Activated naive CD4-positive, alpha-beta T cell treated with anti-CD3 and anti-CD28 coated beads, Interleukin-2, amount 50 U/mL, for 72 hours (primary cell): ENCODE measurements around the gene CXXC5. TPM values are rescaled to one million over a fixed set of nuclear protein-coding genes. Genes with fewer than 3 reads are reported as not detected.

Experiments used
- ATAC-seq, 2 donors: fragments of 150-1000 bp; cut with Tn5 transposase; 2 replicates each; pipeline ENCODE4 v1.10.0; 2021; ENCODE audit warnings: mild to moderate bottlenecking in 2 of 2, moderate library complexity in 2 of 2
- DNase-seq, 2 donors: peaks; one replicate each; pipeline ENCODE4 v3.0.0; 2021 to 2022; ENCODE audit warnings: low spot score in 2 of 2
- H3K27ac Mint-ChIP-seq, 2 donors: one replicate each; pipeline ENCODE4 v1.8.0; 2022; ENCODE audit warnings: mild to moderate bottlenecking in 2 of 2, mixed read lengths in 2 of 2
- H3K36me3 Mint-ChIP-seq, 2 donors: one replicate each; pipeline ENCODE4 v1.8.0; 2022; ENCODE audit warnings: mixed read lengths in 2 of 2
- H3K9me3 Mint-ChIP-seq, 2 donors: one replicate each; pipeline ENCODE4 v1.8.0; 2022; ENCODE audit warnings: mixed read lengths in 2 of 2
- total RNA-seq, 2 donors: library from RNA; stranded (reverse); gene quantifications; one replicate each; pipeline ENCODE4 v1.2.3, GENCODE V29; 2022

CXXC5 gene
- total RNA-seq, 2 donors from 2014 or later, result 1.8 to 3.5 TPM

DNA sequence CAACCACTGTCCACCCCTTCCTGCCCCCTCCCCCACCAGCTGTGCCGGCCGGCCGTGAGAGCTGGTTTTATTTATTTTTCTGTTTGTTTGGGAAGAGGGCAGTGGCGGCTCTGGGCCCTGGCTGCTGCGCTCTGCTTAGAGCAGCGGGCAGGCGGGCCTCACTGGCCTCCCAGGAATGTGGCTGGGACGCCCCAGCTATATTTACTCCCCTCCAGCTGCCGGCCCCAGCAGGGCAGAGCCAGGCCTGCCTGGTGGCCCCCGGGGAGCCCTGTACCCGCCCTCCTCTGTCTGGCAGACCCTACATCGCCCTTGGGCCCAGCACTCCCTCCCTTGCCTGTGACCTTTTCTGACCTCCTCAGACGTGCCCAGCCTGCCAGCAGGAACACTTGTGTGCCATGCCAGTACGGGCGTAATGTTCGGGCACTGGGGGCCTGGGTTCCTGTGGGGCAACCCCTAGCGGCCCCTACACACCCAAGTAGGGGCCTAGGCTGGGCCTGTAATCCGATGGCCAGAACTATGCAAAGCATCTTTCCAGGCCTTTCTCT, 7.7 kb downstream of the CXXC5 start:
- no peak overlapping the region for H3K27ac Mint-ChIP-seq
- no peaks in the 10 kb centered on the region for H3K36me3 Mint-ChIP-seq
- no peaks in the 10 kb centered on the region for H3K9me3 Mint-ChIP-seq

DNA sequence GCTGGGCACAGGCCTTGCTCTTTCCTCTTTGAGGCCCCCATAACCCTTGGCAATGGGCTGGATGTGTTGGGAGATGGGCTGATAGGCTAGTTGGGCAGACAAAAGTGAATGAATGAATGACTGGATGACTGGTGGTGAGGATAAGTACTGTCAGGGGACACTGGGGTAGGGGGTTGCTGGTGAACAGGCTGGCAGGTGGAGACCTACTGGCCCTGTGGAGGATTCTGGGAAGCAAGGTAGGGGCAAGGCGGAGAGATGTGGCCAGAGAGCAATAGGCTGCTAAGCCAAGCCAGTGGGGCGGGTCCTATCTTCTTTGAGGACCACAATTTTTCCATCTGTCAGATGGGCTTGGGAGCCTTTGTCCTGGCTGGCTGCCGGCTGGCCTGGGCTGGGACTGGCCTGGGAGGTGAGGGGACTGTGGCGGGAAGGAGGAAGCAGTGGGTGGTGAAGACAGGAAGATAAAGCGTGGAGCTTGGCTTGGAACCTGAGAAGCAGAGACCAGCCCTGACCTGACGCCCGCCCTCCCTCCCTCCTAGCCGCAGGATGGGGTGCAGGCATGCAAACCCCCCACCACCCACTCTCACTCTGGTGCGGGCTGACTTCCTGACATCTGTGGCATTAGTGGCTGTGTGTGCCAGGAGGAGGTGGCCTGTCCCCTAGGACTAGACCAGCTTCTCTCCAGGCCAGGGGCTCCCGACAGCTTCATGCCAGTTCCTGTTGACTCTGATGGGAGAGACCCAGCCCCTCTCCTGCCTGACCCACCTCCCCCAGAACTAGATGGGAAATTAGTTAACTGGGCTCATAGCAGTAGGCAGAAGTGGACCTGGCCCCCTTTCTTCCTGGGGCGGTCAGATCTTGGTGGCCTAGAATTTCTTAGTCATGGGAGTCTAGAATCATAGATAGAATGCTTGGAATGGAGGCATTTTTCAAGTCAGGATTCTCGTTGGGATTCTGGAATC, 9.5 kb downstream of the CXXC5 start:
- no peaks in the 10 kb centered on the region for H3K9me3 Mint-ChIP-seq
- DNase-seq, result no peak
- no peak overlapping the region for H3K27ac Mint-ChIP-seq
- H3K36me3 Mint-ChIP-seq, result no peaks in the 10 kb centered on the region
- no peak for ATAC-seq

More for the DNA sequence above, 7.7 kb downstream of the CXXC5 start:
- no peak for ATAC-seq
- no peak for DNase-seq

DNA sequence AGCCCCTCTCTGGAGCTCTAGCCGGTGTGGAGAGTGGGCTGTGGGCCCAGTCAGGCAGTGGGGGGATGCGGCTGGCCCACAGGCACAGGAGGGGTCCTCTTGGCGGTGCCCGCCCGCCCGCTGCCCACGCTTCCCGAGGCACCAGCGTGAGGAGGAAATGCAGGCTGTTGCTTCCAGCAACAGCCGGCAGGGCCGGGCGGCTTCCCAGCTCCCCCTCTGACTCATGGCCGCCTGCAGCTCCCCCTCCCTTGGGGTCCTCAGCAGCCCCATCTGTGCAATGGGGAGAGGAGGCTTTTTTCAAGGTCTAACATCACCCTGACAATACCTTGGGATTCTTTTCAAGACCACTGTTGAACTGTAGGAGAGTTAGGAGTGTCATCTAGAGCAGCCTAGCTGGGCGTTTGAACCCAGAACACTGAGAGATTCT, 10.4 kb downstream of the CXXC5 start:
- ATAC-seq, result no peak
- H3K36me3 Mint-ChIP-seq, result no peaks in the 10 kb centered on the region

DNA sequence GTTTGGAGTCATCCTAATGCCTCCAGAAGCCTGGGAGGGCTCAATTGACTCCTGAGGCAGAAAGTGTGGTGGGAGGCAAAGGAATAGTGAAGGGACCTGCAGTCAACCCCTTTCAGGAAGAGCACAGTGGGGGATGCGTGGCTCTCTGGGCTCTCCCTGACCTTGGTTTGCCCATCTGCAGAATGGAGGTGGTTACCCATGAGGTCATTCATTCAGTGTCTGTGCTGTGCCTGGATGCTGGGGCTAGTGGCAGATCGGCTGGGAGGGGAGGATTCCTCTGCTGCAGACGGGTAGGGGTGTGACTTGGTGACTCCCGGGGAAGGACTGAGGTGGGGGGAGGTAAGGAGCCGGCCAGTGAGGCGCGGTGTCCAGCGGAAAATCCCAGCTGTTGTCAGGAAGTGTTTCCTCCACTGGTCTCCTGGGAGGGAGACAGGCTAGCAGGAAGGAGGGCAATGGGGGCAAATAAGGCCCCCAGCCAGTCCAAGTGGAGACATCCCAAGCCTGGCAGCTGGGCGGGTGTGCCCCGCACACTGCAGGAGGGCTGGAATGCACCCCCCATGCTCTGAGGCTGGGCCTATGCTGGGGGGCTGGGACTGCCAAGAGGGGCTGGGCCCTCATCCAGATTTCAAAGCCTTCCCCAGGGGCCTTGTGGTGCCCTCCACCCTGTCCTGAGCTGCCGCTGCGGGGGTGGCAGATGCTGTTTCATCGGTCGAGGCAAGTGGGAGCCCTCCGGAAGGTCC, 10.9 kb downstream of the CXXC5 start:
- H3K36me3 Mint-ChIP-seq, result no peaks in the 10 kb centered on the region
- H3K27ac Mint-ChIP-seq, result no peak overlapping the region
- ATAC-seq (no peak), DNase-seq (no peak)
- no peaks in the 10 kb centered on the region for H3K9me3 Mint-ChIP-seq

More for the DNA sequence above, 10.4 kb downstream of the CXXC5 start:
- no peak for DNase-seq
- Mint-ChIP-seq H3K27ac (no peak overlapping the region), H3K9me3 (no peaks in the 10 kb centered on the region)

DNA sequence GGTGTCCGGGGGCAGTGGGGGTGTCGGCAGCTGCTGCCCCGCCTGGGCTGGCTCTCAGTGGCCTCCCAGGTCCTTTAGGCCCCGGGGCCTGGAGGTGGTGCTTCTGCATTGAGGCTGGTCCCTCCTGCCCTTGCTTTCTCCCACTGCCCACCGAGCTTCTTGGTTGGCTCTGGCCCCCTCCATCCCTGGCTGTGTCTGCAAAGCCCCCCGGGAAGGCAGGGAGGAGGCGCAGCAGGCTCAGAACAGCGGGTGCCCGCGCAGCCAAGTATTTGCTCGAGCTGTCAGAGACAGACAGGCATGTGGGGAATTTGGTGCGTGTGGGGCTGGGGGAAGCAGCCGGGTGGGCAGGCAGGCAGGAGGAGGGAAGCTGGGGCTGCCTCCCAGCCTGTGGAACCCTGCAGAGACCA, 11.5 kb downstream of the CXXC5 start:
- Mint-ChIP-seq H3K27ac (no peak overlapping the region), H3K36me3 (no peaks in the 10 kb centered on the region), H3K9me3 (no peaks in the 10 kb centered on the region)
- DNase-seq, result no peak
- no peak for ATAC-seq

DNA sequence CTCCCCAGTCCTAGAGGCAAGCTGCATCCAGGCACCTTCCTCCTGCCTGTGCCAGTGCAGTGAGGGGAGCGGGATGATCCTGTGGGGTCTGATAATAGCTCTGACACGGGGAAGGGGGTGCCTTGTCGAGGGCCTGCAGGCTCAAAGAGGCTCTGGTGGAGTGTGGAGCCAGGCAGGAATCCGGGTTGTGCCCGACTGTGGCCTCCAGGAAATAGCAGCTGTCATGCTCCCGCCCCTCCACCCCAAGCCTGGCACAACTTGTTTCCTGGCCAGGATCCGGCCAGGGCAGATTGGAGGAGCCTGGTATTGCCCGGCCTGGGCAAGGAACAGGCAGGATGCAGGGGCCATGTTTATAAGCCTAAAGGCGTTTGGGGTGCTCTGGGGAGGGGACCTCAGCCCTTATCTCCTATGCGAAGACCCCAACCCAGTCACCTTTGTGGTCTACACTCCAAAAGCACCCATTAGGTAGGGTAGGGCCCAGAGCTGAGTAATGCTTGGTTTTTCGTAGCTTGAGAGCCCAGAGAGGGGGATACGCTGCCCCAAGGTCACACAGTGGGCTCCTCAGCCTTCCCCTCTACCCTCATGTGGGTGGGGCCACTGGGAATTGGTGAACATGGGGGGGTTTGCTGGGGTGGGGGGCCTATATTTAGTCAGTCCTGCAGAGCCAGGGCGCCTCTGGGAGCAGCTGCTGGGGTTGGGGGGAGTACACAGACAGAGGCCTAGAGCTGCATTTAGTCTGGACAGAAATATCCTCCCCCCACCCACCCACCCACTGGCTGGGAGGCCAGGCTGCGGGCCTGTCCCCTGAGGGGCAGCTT, 12.2 kb downstream of the CXXC5 start:
- DNase-seq, result no peak
- no peak overlapping the region for H3K27ac Mint-ChIP-seq
- H3K36me3 Mint-ChIP-seq, result no peaks in the 10 kb centered on the region
- no peaks in the 10 kb centered on the region for H3K9me3 Mint-ChIP-seq
- ATAC-seq, result no peak

DNA sequence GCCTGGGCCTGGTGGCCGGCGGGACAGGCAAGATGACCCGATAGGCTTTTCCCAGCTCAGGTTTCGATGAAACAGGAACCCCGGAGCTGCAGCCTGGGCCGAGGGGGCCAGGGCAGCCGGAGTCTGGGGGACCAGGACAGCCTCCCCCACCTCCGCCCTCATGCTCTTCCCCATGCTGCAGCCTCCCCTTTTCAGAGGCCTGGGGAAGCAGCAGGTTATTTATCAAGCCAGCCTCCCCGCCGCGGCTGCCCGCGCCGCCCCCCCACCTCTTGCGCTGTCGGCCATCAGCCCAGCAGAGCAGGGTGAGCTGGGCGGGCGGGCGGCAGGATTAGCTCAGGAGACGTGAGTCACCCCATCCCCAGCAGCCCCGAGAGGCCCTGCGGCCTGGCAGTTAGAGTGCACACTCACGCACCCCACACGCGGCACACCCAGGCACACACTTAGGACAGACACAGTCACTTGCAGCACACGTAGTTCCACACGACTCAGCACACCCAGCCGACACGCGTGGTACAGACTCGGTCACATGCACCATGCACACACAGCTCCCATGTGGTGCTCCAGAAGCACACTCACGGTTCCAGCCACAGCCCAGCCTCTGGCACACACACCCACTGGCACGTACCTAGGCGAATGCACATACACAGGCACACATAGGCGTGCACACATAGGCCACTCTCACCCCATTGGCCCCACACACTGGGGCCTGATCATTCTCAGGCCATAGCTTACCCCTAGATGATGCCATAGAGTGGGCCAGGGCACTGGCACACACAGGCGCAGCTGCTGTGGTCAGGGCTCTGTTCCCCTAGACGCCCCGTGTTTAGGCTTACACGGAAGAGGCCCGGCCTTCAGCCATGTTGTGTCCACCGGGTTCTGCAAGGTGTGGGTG, 13.0 kb downstream of the CXXC5 start:
- H3K9me3 Mint-ChIP-seq, result no peaks in the 10 kb centered on the region
- DNase-seq (no peak), ATAC-seq (peak; percentile 11 to 34)
- no peak overlapping the region for H3K27ac Mint-ChIP-seq
- no peaks in the 10 kb centered on the region for H3K36me3 Mint-ChIP-seq

DNA sequence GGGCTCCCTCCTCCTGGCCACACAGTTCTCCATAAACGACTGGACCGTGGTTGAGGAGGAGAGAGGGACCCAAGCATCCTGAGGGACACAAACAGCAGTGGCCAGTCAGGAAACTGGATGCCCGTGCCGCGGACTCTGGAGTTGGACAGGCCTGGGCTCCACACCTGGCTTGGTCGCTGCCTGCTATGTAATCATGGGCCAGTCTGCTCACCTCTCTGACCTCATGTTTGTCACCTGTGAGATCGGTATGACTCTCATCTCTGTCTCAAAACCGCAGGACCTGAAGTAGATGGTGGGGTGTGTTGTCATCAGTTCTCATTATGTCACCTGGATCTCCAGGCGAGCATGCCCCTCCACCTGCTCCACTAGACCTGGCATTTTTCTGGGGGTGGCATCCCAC, 14.5 kb downstream of the CXXC5 start:
- no peaks in the 10 kb centered on the region for H3K36me3 Mint-ChIP-seq
- DNase-seq, result no peak
- ATAC-seq, result no peak
- H3K27ac Mint-ChIP-seq, result no peak overlapping the region
- H3K9me3 Mint-ChIP-seq, result no peaks in the 10 kb centered on the region

DNA sequence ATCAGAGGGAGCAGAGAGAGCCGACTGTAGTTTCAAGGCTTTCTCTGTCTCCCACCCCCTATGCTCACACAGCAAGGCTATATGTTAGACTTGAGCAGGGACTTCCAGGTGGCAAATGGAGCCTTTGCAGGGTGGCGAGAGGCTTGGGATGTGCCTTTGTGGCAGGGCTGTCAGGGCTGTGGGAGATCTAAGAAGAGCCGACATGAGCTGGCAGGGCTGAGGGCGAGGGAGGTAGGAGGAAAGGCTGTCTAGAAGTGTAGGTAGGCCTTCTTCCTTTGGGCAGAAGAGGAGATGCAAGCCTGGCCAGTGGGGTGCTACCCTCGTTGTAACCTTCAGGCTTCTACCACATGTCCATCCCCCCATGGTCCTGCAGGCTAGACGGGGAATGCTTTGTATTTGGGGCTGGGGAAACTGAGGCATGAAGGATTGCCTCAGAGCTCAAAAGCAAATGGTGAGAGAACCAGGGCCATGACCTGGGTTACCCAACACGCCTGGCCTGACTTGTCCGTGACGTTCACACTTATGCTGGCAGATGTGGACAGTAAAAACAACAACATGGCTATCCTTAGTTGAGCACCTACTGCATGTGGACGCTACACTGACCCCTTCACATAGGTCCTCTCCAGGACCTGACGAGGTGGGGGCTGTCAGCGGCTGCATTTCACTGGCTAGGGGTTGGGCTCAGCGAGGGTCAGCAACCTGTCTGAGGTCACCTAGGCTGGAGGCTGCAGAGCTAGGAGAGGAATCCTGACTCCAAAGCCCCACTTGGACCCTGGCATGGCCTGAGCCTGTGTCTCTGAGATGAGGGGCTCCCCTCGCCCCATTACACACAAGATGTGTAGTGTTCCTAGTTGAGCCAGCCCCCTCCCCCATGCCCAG, 15.3 kb downstream of the CXXC5 start:
- Mint-ChIP-seq H3K36me3 (no peaks in the 10 kb centered on the region), H3K9me3 (no peaks in the 10 kb centered on the region), H3K27ac (no peak overlapping the region)
- DNase-seq (no peak), ATAC-seq (no peak)

DNA sequence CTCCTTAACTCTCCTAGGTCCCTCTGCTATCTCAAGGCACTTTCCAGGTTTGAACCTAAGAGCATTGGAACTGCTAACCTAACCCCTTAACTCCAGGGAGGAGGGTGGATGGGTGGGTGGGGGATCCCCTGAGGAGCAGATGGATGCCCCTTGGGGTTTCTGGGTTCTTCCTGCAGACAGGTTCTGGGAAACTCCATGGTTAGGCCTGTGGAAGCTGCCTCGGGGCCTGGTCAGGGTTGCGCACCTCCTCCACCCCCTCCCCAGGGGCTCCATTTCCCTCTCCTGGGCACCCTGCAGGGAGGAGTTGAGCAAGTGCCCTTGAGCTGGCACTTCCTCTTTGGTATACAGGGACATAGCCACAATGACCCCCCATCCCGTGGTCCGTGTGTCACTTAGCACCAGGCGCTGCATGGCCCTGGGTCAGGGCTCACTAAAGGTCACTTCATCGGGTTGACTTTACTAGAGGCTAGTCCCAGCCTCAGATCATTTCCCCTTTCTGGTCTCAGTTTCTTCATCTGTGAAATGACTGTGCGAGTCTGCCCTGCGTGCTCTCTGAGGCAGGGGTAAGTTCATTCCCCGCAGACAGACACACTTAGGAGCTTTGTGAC, 16.0 kb downstream of the CXXC5 start:
- ATAC-seq, result peak in 1 of 2 donors; percentile 24
- H3K9me3 Mint-ChIP-seq, result no peaks in the 10 kb centered on the region
- no peak overlapping the region for H3K27ac Mint-ChIP-seq
- no peak for DNase-seq
- no peaks in the 10 kb centered on the region for H3K36me3 Mint-ChIP-seq

DNA sequence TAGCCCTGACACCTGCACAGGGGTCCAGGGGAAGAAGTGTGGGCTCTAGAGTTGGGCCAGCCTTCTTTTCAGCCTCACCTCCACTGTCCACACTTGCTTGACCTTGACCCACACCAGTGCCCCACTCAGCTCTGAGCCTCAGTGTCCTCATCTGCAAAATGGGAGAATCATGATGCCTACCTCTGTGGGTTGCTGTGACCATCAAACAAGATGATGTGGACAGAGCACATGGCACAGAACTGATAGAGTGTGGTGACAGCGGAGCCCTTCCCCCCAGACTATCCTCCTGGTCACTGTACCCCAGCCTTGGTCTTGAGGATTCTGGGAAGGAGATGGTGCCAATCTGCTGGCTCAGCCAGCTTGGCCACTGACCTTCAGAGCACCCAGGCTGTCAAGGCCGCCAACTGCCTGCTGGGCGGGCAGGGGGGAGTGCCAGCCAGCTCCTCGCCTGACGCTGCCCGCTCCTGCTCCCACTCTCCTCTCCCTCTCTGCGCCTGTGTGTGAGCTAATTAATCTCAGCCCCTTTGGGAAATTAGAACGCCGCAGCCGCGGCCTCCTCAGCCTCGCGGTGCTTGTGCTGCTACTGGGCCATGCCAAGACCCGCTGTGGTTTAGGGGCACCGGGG, 16.7 kb downstream of the CXXC5 start:
- H3K36me3 Mint-ChIP-seq, result no peaks in the 10 kb centered on the region
- ATAC-seq (no peak), DNase-seq (no peak)
- H3K27ac Mint-ChIP-seq, result no peak overlapping the region
- no peaks in the 10 kb centered on the region for H3K9me3 Mint-ChIP-seq

DNA sequence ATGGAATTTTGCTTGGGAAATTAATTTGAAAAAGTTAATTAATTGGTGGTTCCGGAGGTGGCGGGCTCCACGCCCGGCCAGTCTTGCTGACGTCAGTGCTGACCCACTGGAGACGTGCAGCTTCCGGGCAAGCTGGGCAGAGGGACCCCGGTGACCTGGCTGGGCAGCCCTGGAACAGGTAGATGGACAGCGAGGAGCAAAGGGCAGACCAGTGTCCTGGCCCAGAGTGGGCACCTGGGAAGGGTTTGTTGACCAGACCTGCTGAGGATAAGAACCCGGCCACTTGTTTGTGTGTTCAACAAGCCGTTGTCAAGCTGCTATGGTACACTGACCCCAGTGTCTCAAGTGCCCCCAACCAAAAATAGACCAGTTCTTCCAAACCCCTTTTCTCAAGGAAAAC, 17.5 kb downstream of the CXXC5 start:
- H3K36me3 Mint-ChIP-seq, result no peaks in the 10 kb centered on the region
- H3K9me3 Mint-ChIP-seq, result no peaks in the 10 kb centered on the region

DNA sequence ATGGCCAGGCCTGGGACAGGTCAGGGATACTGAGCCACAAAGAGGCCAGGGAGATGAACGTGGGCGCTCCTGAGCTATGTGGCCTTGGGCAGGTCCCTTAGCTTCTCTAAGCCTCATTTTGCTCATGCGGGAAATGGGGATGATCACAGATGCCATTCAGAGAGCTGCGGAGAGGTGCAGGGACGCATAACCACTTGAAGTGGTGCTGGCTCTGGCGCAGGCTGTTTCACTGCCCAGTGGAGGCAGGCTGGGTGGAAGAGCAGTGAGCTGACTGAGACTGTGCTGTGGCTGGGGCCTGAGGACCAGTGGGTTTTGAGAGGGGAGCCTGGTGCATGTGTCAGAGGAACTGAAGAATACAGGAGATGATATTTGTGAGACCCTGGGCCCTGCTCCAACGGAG, 18.4 kb downstream of the CXXC5 start:
- ATAC-seq, result no peak
- H3K36me3 Mint-ChIP-seq, result no peaks in the 10 kb centered on the region
- no peak for DNase-seq
- no peak overlapping the region for H3K27ac Mint-ChIP-seq
- H3K9me3 Mint-ChIP-seq, result no peaks in the 10 kb centered on the region

More for the DNA sequence above, 17.5 kb downstream of the CXXC5 start:
- no peak for DNase-seq
- H3K27ac Mint-ChIP-seq, result no peak overlapping the region
- ATAC-seq, result no peak

DNA sequence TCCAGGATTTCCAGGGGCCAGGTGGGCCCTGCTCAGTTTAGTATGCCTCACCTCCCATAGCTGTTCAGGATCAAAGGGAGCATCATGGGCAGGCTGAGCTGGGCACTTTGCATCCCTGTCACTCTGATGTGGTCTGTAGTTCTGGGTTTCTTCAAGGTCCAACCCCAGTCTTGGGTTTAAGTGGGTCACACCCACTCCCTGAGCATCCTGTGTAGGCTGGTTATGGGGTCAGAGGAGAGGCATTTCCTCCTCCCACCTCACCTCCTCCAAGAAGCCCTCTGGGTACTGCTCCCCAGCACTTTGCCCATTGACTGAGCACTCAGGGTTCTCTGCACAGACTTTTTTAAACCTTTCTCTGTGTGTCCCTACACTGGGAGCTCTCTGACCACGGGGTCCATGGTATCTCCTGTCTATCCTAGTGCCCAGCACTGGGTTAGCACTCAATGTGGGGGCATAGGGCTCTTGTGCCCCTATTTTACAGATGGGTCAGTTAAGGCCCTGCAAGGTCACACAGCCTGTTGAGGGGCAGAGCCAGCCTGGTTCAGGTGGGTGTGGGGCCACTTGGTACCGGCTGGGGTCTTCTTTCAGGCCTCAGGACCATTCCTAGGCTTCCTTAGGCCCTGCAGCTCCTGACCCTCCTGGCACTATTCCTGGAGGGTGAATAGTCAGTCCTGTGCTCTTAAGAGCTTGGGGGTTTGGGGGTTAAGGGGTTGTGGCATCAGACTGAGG, 19.0 kb downstream of the CXXC5 start:
- no peaks in the 10 kb centered on the region for H3K9me3 Mint-ChIP-seq
- no peak overlapping the region for H3K27ac Mint-ChIP-seq
- ATAC-seq (peak in 1 of 2 donors; percentile 11), DNase-seq (no peak)
- H3K36me3 Mint-ChIP-seq, result no peaks in the 10 kb centered on the region
